Common myeloid progenitor, CD34-positive (primary cell): ENCODE measurements around the gene PTPRE.
A peak's percentile ranks its signal among the peaks of the same experiment; 100 is the strongest.

Source experiments
- CTCF ChIA-PET: fragments of 350-600 bp; sonication (Branson Sonifier 250); formaldehyde crosslinking; loops from one replicate; lab custom pipeline; 2021; ENCODE audit warnings: antibody characterized with exemption; lab: Charles Lee
- POLR2A ChIA-PET: fragments of 350-600 bp; sonication (Branson Sonifier 250); formaldehyde crosslinking; loops from one replicate; lab custom pipeline; 2021; ENCODE audit warnings: antibody characterized with exemption; lab: Charles Lee
- DNase-seq, 3 donors: peaks; one replicate each; pipeline versions ENCODE4 v3.0.0 to v3.0.0-alpha.2; 2013
- H3K27ac ChIP-seq, 2 experiments: 1 replicate in 1 of 2; 2 replicates in 1 of 2; pipeline ENCODE4 v1.7.0; 2013; ENCODE audit warnings: inconsistent platforms in 2 of 2, low read length in 2 of 2, mild to moderate bottlenecking in 2 of 2, low read depth in 1 of 2, moderate library complexity in 1 of 2; ENCODE audit not compliant: severe bottlenecking in 2 of 2, insufficient read depth in 1 of 2, poor library complexity in 1 of 2
- H3K27me3 ChIP-seq, 5 experiments: replicated peaks in 2 of 5; 1 replicate in 3 of 5; 2 replicates in 2 of 5; pipeline versions ENCODE4 v1.6.1 to v1.7.0; 2013; ENCODE audit warnings: low read length in 4 of 5, mild to moderate bottlenecking in 2 of 5, moderate library complexity in 2 of 5, inconsistent platforms in 1 of 5; ENCODE audit not compliant: insufficient read depth in 5 of 5, control insufficient read depth in 4 of 5
- H3K36me3 ChIP-seq, 4 experiments: 1 replicate in 2 of 4; 2 replicates in 2 of 4; pipeline versions ENCODE4 v1.6.1 to v1.7.0; 2013; ENCODE audit warnings: low read length in 3 of 4, control low read depth in 1 of 4, mild to moderate bottlenecking in 1 of 4; ENCODE audit not compliant: control insufficient read depth in 4 of 4, insufficient read depth in 4 of 4
- H3K4me1 ChIP-seq, 4 experiments: 1 replicate in 3 of 4; 2 replicates in 1 of 4; pipeline versions ENCODE4 v1.6.1 to v1.7.1; 2013; ENCODE audit warnings: low read length in 3 of 4, mild to moderate bottlenecking in 3 of 4, control low read depth in 1 of 4, inconsistent platforms in 1 of 4, moderate library complexity in 1 of 4; ENCODE audit not compliant: control insufficient read depth in 4 of 4, insufficient read depth in 4 of 4; ENCODE audit errors: control extremely low read depth in 1 of 4
- H3K4me3 ChIP-seq, 7 experiments: 1 replicate in 4 of 7; 2 replicates in 3 of 7; pipeline versions ENCODE4 v1.5.1 to v1.7.0; 2013; ENCODE audit warnings: mild to moderate bottlenecking in 7 of 7, low read length in 6 of 7, moderate library complexity in 6 of 7, inconsistent platforms in 2 of 7, low read depth in 2 of 7, control low read depth in 1 of 7; ENCODE audit not compliant: insufficient read depth in 4 of 7, control insufficient read depth in 1 of 7; ENCODE audit errors: extremely low read depth in 1 of 7
- H3K9me3 ChIP-seq, 5 experiments: 1 replicate in 4 of 5; 2 replicates in 1 of 5; pipeline versions ENCODE4 v1.6.1 to v1.7.1; 2013; ENCODE audit warnings: low read length in 4 of 5, mild to moderate bottlenecking in 2 of 5, inconsistent platforms in 1 of 5, low read depth in 1 of 5, moderate library complexity in 1 of 5; ENCODE audit not compliant: control insufficient read depth in 4 of 5, insufficient read depth in 2 of 5; ENCODE audit errors: control extremely low read depth in 1 of 5
- WGBS: methylation state at CpG from one replicate; pipeline ENCODE4 v1.1.5; 2013; ENCODE audit not compliant: insufficient coverage; 5-methylcytosine and 5-hydroxymethylcytosine counted together

PTPRE gene

GRCh38 chr10:128011059-128011979 is 104.4 kb downstream of the PTPRE start:
- ChIA-PET POLR2A (interaction anchor here (0.9 to 1.2 kb wide), 3 partner anchors 58 to 104 kb away, joined by 3 to 5 read pairs (median 3); partner anchors contain the start of gene PTPRE), CTCF (interaction anchor here (0.6 to 8.5 kb wide), 26 partner anchors 9 to 1123 kb away, joined by 3 to 122 read pairs (median 6); partner anchors contain the start of gene PTPRE)
- no peaks in the 10 kb centered on the region for H3K9me3 ChIP-seq
- no peaks in the 10 kb centered on the region for H3K36me3 ChIP-seq
- peak overlapping the region in 1 of 7 experiments; percentile 17 for H3K4me3 ChIP-seq
- no peaks in the 10 kb centered on the region for H3K27me3 ChIP-seq
- 6% methylated on average over 23 of the region's 27 CpGs for WGBS
- peak; percentile 73 to 84 (median 74) for DNase-seq
- peaks cover 0 to 6% (median 2%) of the 10 kb centered on the region in 4 experiments for H3K4me1 ChIP-seq
- no peak overlapping the region for H3K27ac ChIP-seq

GRCh38 chr10:128013626-128014025 is 106.7 kb downstream of the PTPRE start:
- Histone ChIP-seq H3K4me3 (no peak overlapping the region), H3K27me3 (no peaks in the 10 kb centered on the region), H3K36me3 (no peaks in the 10 kb centered on the region), H3K27ac (no peak overlapping the region), H3K9me3 (no peaks in the 10 kb centered on the region), H3K4me1 (peaks cover 0 to 16% (median 11%) of the 10 kb centered on the region in 4 experiments)
- 97% methylated on average over 3 of the region's 4 CpGs for WGBS
- POLR2A ChIA-PET: no interaction called here
- DNase-seq: no peak
- CTCF ChIA-PET: interaction anchor here (1.5 to 8.5 kb wide), 6 partner anchors 22 to 114 kb away, joined by 4 to 122 read pairs (median 18); partner anchors contain the start of gene PTPRE

GRCh38 chr10:128014236-128014635 is 107.3 kb downstream of the PTPRE start:
- POLR2A ChIA-PET: no interaction called here
- CTCF ChIA-PET: interaction anchor here (2.2 to 8.5 kb wide), 4 partner anchors 21 to 107 kb away, joined by 7 to 122 read pairs (median 18); partner anchors contain the start of gene PTPRE
- Histone ChIP-seq H3K4me1 (peaks cover 0 to 22% (median 13%) of the 10 kb centered on the region in 4 experiments), H3K9me3 (no peaks in the 10 kb centered on the region), H3K27me3 (no peaks in the 10 kb centered on the region), H3K27ac (no peak overlapping the region), H3K4me3 (no peak overlapping the region), H3K36me3 (no peaks in the 10 kb centered on the region)
- WGBS: 97% methylated on average over 4 of the region's 7 CpGs
- DNase-seq: no peak

GRCh38 chr10:128016423-128017060 is 109.6 kb downstream of the PTPRE start:
- H3K27me3 ChIP-seq: no peaks in the 10 kb centered on the region
- no peaks in the 10 kb centered on the region for H3K36me3 ChIP-seq
- 93% methylated on average over 10 of the region's 12 CpGs for WGBS
- peaks cover 0 to 18% (median 11%) of the 10 kb centered on the region in 4 experiments for H3K4me1 ChIP-seq
- H3K4me3 ChIP-seq: no peak overlapping the region
- H3K27ac ChIP-seq: no peak overlapping the region
- H3K9me3 ChIP-seq: no peaks in the 10 kb centered on the region
- DNase-seq: no peak
- ChIA-PET POLR2A (no interaction called here), CTCF (interaction anchor here (0.6 to 8.5 kb wide), 8 partner anchors 13 to 1466 kb away, joined by 3 to 122 read pairs (median 4); partner anchors contain the start of gene PTPRE)

- H3K4me3 ChIP-seq: peak overlapping the region in 2 of 7 experiments; percentile 19 to 39
- H3K36me3 ChIP-seq: no peaks in the 10 kb centered on the region
- peaks cover 0 to 16% (median 11%) of the 10 kb centered on the region in 4 experiments for H3K4me1 ChIP-seq
- CTCF ChIA-PET: interaction anchor here (1.1 to 2.6 kb wide), 7 partner anchors 8 to 128 kb away, joined by 3 to 10 read pairs (median 3); partner anchors contain the start of gene PTPRE
- no peaks in the 10 kb centered on the region for H3K9me3 ChIP-seq
- WGBS: 80% methylated on average over 13 of the region's 14 CpGs
- DNase-seq: no peak
- H3K27ac ChIP-seq: no peak overlapping the region
- H3K27me3 ChIP-seq: no peaks in the 10 kb centered on the region
- POLR2A ChIA-PET: interaction anchor here (0.6 kb wide), 1 partner anchor 47 kb away, joined by 3 read pairs; no protein-coding TSS in a partner anchor
These were observed 110.9 kb downstream of the PTPRE start for GRCh38 chr10:128017822-128018221.

GRCh38 chr10:128018236-128018635 is 111.3 kb downstream of the PTPRE start:
- Histone ChIP-seq H3K36me3 (no peaks in the 10 kb centered on the region), H3K27ac (no peak overlapping the region), H3K4me1 (peaks cover 0 to 16% (median 11%) of the 10 kb centered on the region in 4 experiments), H3K27me3 (no peaks in the 10 kb centered on the region), H3K9me3 (no peaks in the 10 kb centered on the region), H3K4me3 (peak overlapping the region in 2 of 7 experiments; percentile 19 to 39)
- 14% methylated on average over 9 of the region's 13 CpGs for WGBS
- ChIA-PET CTCF (interaction anchor here (1.0 to 2.6 kb wide), 8 partner anchors 9 to 128 kb away, joined by 3 to 10 read pairs (median 4); partner anchors contain the start of gene PTPRE), POLR2A (interaction anchor here (0.6 to 1.2 kb wide), 2 partner anchors 29 to 46 kb away, joined by 3 read pairs; no protein-coding TSS in a partner anchor)
- DNase-seq: peak; percentile 81 to 96 (median 94)
